SK-N-SH (cell line): ENCODE data around the gene PIBF1. TPM values are rescaled to one million over a fixed set of nuclear protein-coding genes. Genes with fewer than 3 reads are reported as not detected.

Experiments used
- CTCF ChIA-PET: fragments of 300-600, 350-600 bp; formaldehyde crosslinking; extraction: SDS; loops from one replicate; lab custom pipeline; 2021; lab: Yijun Ruan, JAX
- POLR2A ChIA-PET: fragments of 350-600 bp; sonication (Branson Sonifier 250); formaldehyde crosslinking; extraction: SDS; loops from one replicate; lab custom pipeline; 2020; ENCODE audit warnings: antibody characterized with exemption, inconsistent platforms; lab: Yijun Ruan, JAX
- DNase-seq: peaks from one replicate; pipeline ENCODE4 v3.0.0; 2012
- H2AFZ ChIP-seq: fragments of 200-600 bp; sonication (generic); 2 replicates; pipeline ENCODE4 v1.8.1; 2016; ENCODE audit warnings: antibody characterized with exemption, mild to moderate bottlenecking, low read depth
- H3F3A ChIP-seq: fragments of 200-600 bp; sonication (generic); replicated peaks from 2 replicates; pipeline ENCODE3; 2016; ENCODE audit warnings: antibody characterized with exemption, mild to moderate bottlenecking; ENCODE audit not compliant: insufficient read depth
- H3K27ac ChIP-seq, 2 experiments: fragments of 200-500 bp in 1 of 2; fragments of 200-600 bp in 1 of 2; sonication (Bioruptor generic) in 1 of 2; sonication (generic), shearing (Covaris generic) in 1 of 2; 2 replicates each; pipeline versions ENCODE4 v1.5.1 to v1.6.1; 2014 to 2016; ENCODE audit warnings: low read depth in 2 of 2, inconsistent platforms in 1 of 2, low read length in 1 of 2, mild to moderate bottlenecking in 1 of 2, mixed read lengths in 1 of 2
- H3K27me3 ChIP-seq: fragments of 200-600 bp; sonication (generic), shearing (Covaris generic); 2 replicates; pipeline ENCODE4 v1.6.1; 2016; ENCODE audit warnings: mixed run types; ENCODE audit not compliant: insufficient read depth
- H3K36me3 ChIP-seq, 2 experiments: fragments of 200-500 bp in 1 of 2; fragments of 200-600 bp in 1 of 2; sonication (Bioruptor generic) in 1 of 2; sonication (generic) in 1 of 2; replicated peaks in 1 of 2; 2 replicates each; pipeline versions ENCODE3 to v1.5.1; 2014 to 2016; ENCODE audit warnings: low read length in 1 of 2, mild to moderate bottlenecking in 1 of 2; ENCODE audit not compliant: insufficient read depth in 2 of 2, control insufficient read depth in 1 of 2
- H3K4me1 ChIP-seq, 2 experiments: fragments of 200-500 bp in 1 of 2; fragments of 200-600 bp in 1 of 2; sonication (Bioruptor generic) in 1 of 2; sonication (generic), shearing (Covaris generic) in 1 of 2; 2 replicates each; pipeline versions ENCODE4 v1.5.1 to v1.6.1; 2014 to 2016; ENCODE audit warnings: low read depth in 1 of 2, low read length in 1 of 2, mixed run types in 1 of 2; ENCODE audit not compliant: insufficient read depth in 2 of 2, control insufficient read depth in 1 of 2
- H3K4me2 ChIP-seq: fragments of 200-600 bp; sonication (generic), shearing (Covaris generic); 2 replicates; pipeline ENCODE4 v1.6.1; 2017; ENCODE audit warnings: mixed run types
- H3K4me3 ChIP-seq, 2 experiments: fragments of 200-500 bp in 1 of 2; fragments of 200-600 bp in 1 of 2; sonication (Bioruptor generic) in 1 of 2; sonication (generic), shearing (Covaris generic) in 1 of 2; 2 replicates each; pipeline versions ENCODE4 v1.5.1 to v1.8.1; 2014 to 2016; ENCODE audit warnings: low read depth in 2 of 2, inconsistent platforms in 1 of 2, low read length in 1 of 2, mild to moderate bottlenecking in 1 of 2, mixed read lengths in 1 of 2, moderate library complexity in 1 of 2
- H3K79me2 ChIP-seq: fragments of 200-600 bp; sonication (generic); 2 replicates; pipeline ENCODE4 v1.8.1; 2017; ENCODE audit warnings: mild to moderate bottlenecking; ENCODE audit not compliant: insufficient read depth
- H3K9ac ChIP-seq: fragments of 200-600 bp; sonication (generic); 2 replicates; pipeline ENCODE4 v1.6.1; 2017; ENCODE audit warnings: mixed run types
- H3K9me2 ChIP-seq: fragments of 200-600 bp; sonication (generic); 2 replicates; pipeline ENCODE4 v1.6.1; 2017; ENCODE audit warnings: mixed run types
- H3K9me3 ChIP-seq: fragments of 200-600 bp; sonication (generic); 2 replicates; pipeline ENCODE4 v1.6.1; 2017; ENCODE audit warnings: mixed run types, mild to moderate bottlenecking, moderate library complexity
- H4K20me1 ChIP-seq: fragments of 200-600 bp; sonication (generic); 2 replicates; pipeline ENCODE4 v1.6.1; 2017; ENCODE audit warnings: mild to moderate bottlenecking, mixed run types; ENCODE audit not compliant: insufficient read depth
- ELF1 ChIP-seq: IDR thresholded peaks from 2 replicates; pipeline ENCODE4 v1.4.0; 2012
- EZH2phosphoT487 ChIP-seq: fragments of 200-600 bp; sonication (generic); IDR thresholded peaks from 2 replicates; pipeline ENCODE4 v1.6.1; 2017; ENCODE audit warnings: low read depth, mixed run types, mild to moderate bottlenecking, antibody characterized with exemption, moderate library complexity, borderline replicate concordance
- FOXM1 ChIP-seq: IDR thresholded peaks from 2 replicates; pipeline ENCODE4 v1.4.0; 2012; ENCODE audit warnings: low read depth, mild to moderate bottlenecking
- JUND ChIP-seq: IDR thresholded peaks from 2 replicates; pipeline ENCODE4 v1.4.0; 2012
- MEF2A ChIP-seq: IDR thresholded peaks from 2 replicates; pipeline ENCODE4 v1.4.0; 2012; ENCODE audit warnings: low read depth, borderline replicate concordance
- NFIC ChIP-seq: IDR thresholded peaks from 2 replicates; pipeline ENCODE4 v1.4.0; 2012; ENCODE audit warnings: borderline replicate concordance
- RFX5 ChIP-seq: IDR thresholded peaks from 2 replicates; pipeline ENCODE4 v1.6.1; 2012; ENCODE audit warnings: mild to moderate bottlenecking, improper control_type of control experiment, low read length
- RXRA ChIP-seq: IDR thresholded peaks from 2 replicates; pipeline ENCODE4 v1.4.0; 2012; ENCODE audit warnings: low read depth, mild to moderate bottlenecking, borderline replicate concordance
- TAF1 ChIP-seq: IDR thresholded peaks from 2 replicates; pipeline ENCODE4 v1.6.1; 2012; ENCODE audit warnings: low read depth, mild to moderate bottlenecking, low read length, moderate library complexity, borderline replicate concordance
- YY1 ChIP-seq: IDR thresholded peaks from 2 replicates; pipeline ENCODE4 v1.4.0; 2012; ENCODE audit warnings: low read depth, mild to moderate bottlenecking
- WGBS: methylation state at CpG from one replicate; pipeline ENCODE4 v1.1.6; 2017; ENCODE audit warnings: low lambda C conversion rate; 5-methylcytosine and 5-hydroxymethylcytosine counted together
- polyA plus RNA-seq, 3 experiments: library from polyadenylated mRNA; depleted of rRNA; stranded (reverse); fragments of >200 nt; gene quantifications; 2 replicates each; pipeline ENCODE4 v1.2.3, GENCODE V29; 2012
- TF ChIP-seq, protein P1 (sequence below): IDR thresholded peaks from 2 replicates; pipeline ENCODE4 v1.4.0; 2012; ENCODE audit warnings: low read depth, borderline replicate concordance
- TF ChIP-seq, protein P2 (sequence below): IDR thresholded peaks from 2 replicates; pipeline ENCODE4 v1.6.1; 2012; ENCODE audit warnings: mild to moderate bottlenecking, low read depth, low read length, moderate library complexity
- TF ChIP-seq, protein P3 (sequence below): fragments of 150-350 bp; IDR thresholded peaks from 2 replicates; pipeline ENCODE4 v1.6.1; 2017; ENCODE audit warnings: antibody characterized with exemption, low read length, low read depth, borderline replicate concordance

PIBF1 gene
- polyA plus RNA-seq, 1 of the 3 experiments (the other 2 are of a cell fraction), result 3.9 TPM

DNA sequence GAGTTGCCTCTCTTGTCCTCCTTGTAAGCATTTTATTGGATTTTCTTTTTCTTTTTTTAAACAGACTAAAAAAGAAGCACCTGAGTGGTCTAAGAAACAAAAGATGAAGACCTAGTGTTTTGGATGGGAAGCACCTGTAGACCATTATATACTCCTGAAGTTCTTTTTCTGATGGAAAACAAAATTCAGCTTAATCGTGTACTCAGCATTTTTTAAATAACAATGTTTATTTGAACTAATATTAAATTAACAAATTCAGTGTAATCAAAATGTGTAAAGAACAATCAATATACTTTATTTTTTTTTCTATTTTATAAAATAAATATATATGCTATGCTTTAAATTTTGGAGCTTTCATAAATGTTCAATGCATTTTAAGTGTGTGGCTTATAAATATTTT, 233.9 kb downstream of the PIBF1 start (continued):
- TF ChIP-seq, protein P1, sequence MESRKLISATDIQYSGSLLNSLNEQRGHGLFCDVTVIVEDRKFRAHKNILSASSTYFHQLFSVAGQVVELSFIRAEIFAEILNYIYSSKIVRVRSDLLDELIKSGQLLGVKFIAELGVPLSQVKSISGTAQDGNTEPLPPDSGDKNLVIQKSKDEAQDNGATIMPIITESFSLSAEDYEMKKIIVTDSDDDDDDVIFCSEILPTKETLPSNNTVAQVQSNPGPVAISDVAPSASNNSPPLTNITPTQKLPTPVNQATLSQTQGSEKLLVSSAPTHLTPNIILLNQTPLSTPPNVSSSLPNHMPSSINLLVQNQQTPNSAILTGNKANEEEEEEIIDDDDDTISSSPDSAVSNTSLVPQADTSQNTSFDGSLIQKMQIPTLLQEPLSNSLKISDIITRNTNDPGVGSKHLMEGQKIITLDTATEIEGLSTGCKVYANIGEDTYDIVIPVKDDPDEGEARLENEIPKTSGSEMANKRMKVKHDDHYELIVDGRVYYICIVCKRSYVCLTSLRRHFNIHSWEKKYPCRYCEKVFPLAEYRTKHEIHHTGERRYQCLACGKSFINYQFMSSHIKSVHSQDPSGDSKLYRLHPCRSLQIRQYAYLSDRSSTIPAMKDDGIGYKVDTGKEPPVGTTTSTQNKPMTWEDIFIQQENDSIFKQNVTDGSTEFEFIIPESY, result no peak
- no peak for TF ChIP-seq RFX5
- TF ChIP-seq JUND, result no peak
- no peak for TF ChIP-seq NFIC
- TF ChIP-seq TAF1, result no peak

DNA sequence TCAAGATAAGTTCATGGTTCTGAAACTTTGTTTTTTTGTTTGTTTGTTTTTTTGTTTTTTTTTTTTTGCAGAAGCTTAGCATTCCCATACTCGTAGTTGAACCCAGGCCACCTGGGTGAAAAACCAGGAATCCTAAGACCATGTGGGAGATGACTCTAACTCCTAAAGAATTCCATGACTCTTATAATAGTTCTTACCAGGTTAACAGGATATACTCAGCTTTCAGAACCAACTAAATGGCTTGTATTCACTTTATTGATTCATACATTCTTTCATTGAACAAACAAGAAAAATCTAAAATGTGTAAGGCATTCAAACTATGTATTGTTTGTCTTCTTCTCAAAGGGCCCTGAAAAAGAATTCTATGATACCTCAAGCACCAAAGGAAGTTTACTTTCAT, 236.4 kb downstream of the PIBF1 start:
- no peaks in the 10 kb centered on the region for H3K9me3 ChIP-seq
- CTCF ChIA-PET, result no interaction called here
- POLR2A ChIA-PET, result no interaction called here
- WGBS, result 79% methylated on average over 1 of the region's 1 CpG
- TF ChIP-seq FOXM1 (no peak), YY1 (no peak), EZH2phosphoT487 (no peak), MEF2A (no peak), ELF1 (no peak), JUND (no peak), RXRA (no peak)
- TF ChIP-seq, protein P2, sequence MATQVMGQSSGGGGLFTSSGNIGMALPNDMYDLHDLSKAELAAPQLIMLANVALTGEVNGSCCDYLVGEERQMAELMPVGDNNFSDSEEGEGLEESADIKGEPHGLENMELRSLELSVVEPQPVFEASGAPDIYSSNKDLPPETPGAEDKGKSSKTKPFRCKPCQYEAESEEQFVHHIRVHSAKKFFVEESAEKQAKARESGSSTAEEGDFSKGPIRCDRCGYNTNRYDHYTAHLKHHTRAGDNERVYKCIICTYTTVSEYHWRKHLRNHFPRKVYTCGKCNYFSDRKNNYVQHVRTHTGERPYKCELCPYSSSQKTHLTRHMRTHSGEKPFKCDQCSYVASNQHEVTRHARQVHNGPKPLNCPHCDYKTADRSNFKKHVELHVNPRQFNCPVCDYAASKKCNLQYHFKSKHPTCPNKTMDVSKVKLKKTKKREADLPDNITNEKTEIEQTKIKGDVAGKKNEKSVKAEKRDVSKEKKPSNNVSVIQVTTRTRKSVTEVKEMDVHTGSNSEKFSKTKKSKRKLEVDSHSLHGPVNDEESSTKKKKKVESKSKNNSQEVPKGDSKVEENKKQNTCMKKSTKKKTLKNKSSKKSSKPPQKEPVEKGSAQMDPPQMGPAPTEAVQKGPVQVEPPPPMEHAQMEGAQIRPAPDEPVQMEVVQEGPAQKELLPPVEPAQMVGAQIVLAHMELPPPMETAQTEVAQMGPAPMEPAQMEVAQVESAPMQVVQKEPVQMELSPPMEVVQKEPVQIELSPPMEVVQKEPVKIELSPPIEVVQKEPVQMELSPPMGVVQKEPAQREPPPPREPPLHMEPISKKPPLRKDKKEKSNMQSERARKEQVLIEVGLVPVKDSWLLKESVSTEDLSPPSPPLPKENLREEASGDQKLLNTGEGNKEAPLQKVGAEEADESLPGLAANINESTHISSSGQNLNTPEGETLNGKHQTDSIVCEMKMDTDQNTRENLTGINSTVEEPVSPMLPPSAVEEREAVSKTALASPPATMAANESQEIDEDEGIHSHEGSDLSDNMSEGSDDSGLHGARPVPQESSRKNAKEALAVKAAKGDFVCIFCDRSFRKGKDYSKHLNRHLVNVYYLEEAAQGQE, result no peak
- TF ChIP-seq, protein P3, sequence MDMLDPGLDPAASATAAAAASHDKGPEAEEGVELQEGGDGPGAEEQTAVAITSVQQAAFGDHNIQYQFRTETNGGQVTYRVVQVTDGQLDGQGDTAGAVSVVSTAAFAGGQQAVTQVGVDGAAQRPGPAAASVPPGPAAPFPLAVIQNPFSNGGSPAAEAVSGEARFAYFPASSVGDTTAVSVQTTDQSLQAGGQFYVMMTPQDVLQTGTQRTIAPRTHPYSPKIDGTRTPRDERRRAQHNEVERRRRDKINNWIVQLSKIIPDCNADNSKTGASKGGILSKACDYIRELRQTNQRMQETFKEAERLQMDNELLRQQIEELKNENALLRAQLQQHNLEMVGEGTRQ, result no peak
- H2AFZ ChIP-seq, result no peak overlapping the region
- no peak overlapping the region; a peak in 1 of 4 replicates for H3K27ac ChIP-seq
- no peak overlapping the region for H3K9ac ChIP-seq
- no peaks in the 10 kb centered on the region for H3K27me3 ChIP-seq
- DNase-seq, result no peak
- peaks cover 6 to 7% of the 10 kb centered on the region in 2 experiments for H3K36me3 ChIP-seq
- H3K4me3 ChIP-seq, result no peak overlapping the region
- no peaks in the 10 kb centered on the region for H3K9me2 ChIP-seq
- H4K20me1 ChIP-seq, result no peaks in the 10 kb centered on the region
- H3F3A ChIP-seq, result no peaks in the 10 kb centered on the region
- H3K4me1 ChIP-seq, result no peaks in the 10 kb centered on the region
- H3K4me2 ChIP-seq, result no peak overlapping the region; the same call in 1 of the 2 replicates
- no peaks in the 10 kb centered on the region for H3K79me2 ChIP-seq
